A549 (cell line): Measurements from ENCODE around the gene TSSC4. TPM values are rescaled to one million over a fixed set of nuclear protein-coding genes. Genes with fewer than 3 reads are reported as not detected.

Experiments used
- ATAC-seq, 2 experiments: fragments of 200-7000 bp in 1 of 2; fragments of >200 bp in 1 of 2; cut with Nextera tagmentation in 1 of 2; cut with Tn5 transposase in 1 of 2; 3 replicates each; pipeline versions ENCODE4 v1.8.0 to v1.9.1; 2018 to 2020; ENCODE audit warnings: mild to moderate bottlenecking in 1 of 2, moderate library complexity in 1 of 2
- CTCF ChIA-PET: fragments of 300-600 bp; sonication (Branson Sonifier 250); formaldehyde crosslinking; extraction: SDS; loops from one replicate; lab custom pipeline; 2021; ENCODE audit warnings: antibody characterized with exemption, inconsistent platforms; lab: Yijun Ruan, JAX
- POLR2A ChIA-PET: fragments of 350-600 bp; formaldehyde crosslinking; extraction: SDS; loops from one replicate; lab custom pipeline; 2021; ENCODE audit warnings: antibody characterized with exemption, inconsistent platforms; lab: Yijun Ruan, JAX
- DNase-seq, 2 experiments: peaks; one replicate each; pipeline versions ENCODE4 v3.0.0 to v3.0.0-alpha.2; 2011 to 2016; ENCODE audit warnings: low read depth in 1 of 2, low spot score in 1 of 2
- FAIRE-seq: peaks from 2 replicates; lab custom pipeline; 2011; peaks lifted over from hg19 to GRCh38; lab: Jason Lieb, UNC
- H3K27ac ChIP-seq, 2 experiments: fragments of >200 bp; sonication (Bioruptor Twin); formaldehyde crosslinking; 3 replicates each; pipeline ENCODE4 v1.5.1; 2016 to 2017
- H3K4me1 ChIP-seq: fragments of >200 bp; sonication (Bioruptor Twin); formaldehyde crosslinking; 3 replicates; pipeline ENCODE4 v1.6.1; 2016
- H3K4me2 ChIP-seq: fragments of >200 bp; sonication (Bioruptor Twin); formaldehyde crosslinking; 3 replicates; pipeline ENCODE4 v1.6.1; 2016
- H3K4me3 ChIP-seq: fragments of >200 bp; sonication (Bioruptor Twin); formaldehyde crosslinking; 3 replicates; pipeline ENCODE4 v1.5.1; 2016
- H3K9me3 ChIP-seq: fragments of >200 bp; sonication (Bioruptor Twin); formaldehyde crosslinking; 3 replicates; pipeline ENCODE4 v1.6.1; 2016
- FOSL2 ChIP-seq, 2 experiments: fragments of 450-650 bp in 1 of 2; fragments of >200 bp in 1 of 2; sonication (Bioruptor Twin) in 1 of 2; formaldehyde crosslinking; IDR thresholded peaks; 2 replicates each; pipeline versions ENCODE4 v1.5.0 to v1.6.1; 2016 to 2020; ENCODE audit warnings: mild to moderate bottlenecking in 1 of 2, moderate library complexity in 1 of 2
- FOXS1 ChIP-seq: fragments of 250-450 bp; sonication (Bioruptor Pico); IDR thresholded peaks from 2 replicates; pipeline ENCODE4 v1.5.0; 2020; ENCODE audit warnings: mild to moderate bottlenecking, moderate library complexity
- HEYL ChIP-seq: fragments of 250-450 bp; sonication (Bioruptor Pico); IDR thresholded peaks from 2 replicates; pipeline ENCODE4 v1.8.0; 2021; ENCODE audit warnings: mild to moderate bottlenecking, moderate library complexity
- HOXA7 ChIP-seq: fragments of 250-450 bp; sonication (Bioruptor Pico); IDR thresholded peaks from 2 replicates; pipeline ENCODE4 v1.5.0; 2020; ENCODE audit warnings: mild to moderate bottlenecking, moderate library complexity
- HOXB13 ChIP-seq: fragments of 250-450 bp; sonication (Bioruptor Pico); IDR thresholded peaks from 2 replicates; pipeline ENCODE4 v1.5.0; 2020; ENCODE audit warnings: low read depth, mild to moderate bottlenecking, moderate library complexity
- JUNB ChIP-seq: fragments of >200 bp; sonication (Bioruptor Twin); formaldehyde crosslinking; IDR thresholded peaks from 2 replicates; pipeline ENCODE4 v1.6.1; 2016
- MAFK ChIP-seq: fragments of 450-650 bp; IDR thresholded peaks from 2 replicates; pipeline ENCODE4 v1.6.1; 2014; ENCODE audit not compliant: partially characterized antibody
- MYC ChIP-seq: IDR thresholded peaks from 2 replicates; pipeline ENCODE4 v1.6.1; 2012; ENCODE audit warnings: mild to moderate bottlenecking, inconsistent platforms, low read length, improper control_type of control experiment, borderline replicate concordance
- RAD21 ChIP-seq, 2 experiments: fragments of >200 bp in 1 of 2; sonication (Bioruptor Twin) in 1 of 2; formaldehyde crosslinking in 1 of 2; IDR thresholded peaks in 1 of 2; conservative IDR thresholded peaks in 1 of 2; 2 replicates in 1 of 2; 3 replicates in 1 of 2; pipeline ENCODE4 v1.6.1; 2012 to 2018; ENCODE audit warnings: inconsistent platforms in 1 of 2
- RCOR1 ChIP-seq: fragments of 150-350 bp; IDR thresholded peaks from 2 replicates; pipeline ENCODE4 v1.6.1; 2014; ENCODE audit warnings: antibody characterized with exemption, low read length, low read depth
- RFX5 ChIP-seq: fragments of 450-650 bp; IDR thresholded peaks from 2 replicates; pipeline ENCODE4 v1.7.1; 2014; ENCODE audit warnings: antibody characterized with exemption, mild to moderate bottlenecking, moderate library complexity
- TP53 ChIP-seq: fragments of 250-450 bp; sonication (Bioruptor Pico); IDR thresholded peaks from 2 replicates; pipeline ENCODE4 v1.5.0; 2021; ENCODE audit warnings: mild to moderate bottlenecking, moderate library complexity
- WGBS: methylation state at CpG from one replicate; pipeline ENCODE4 v1.1.6; 2017; ENCODE audit errors: missing lambda C conversion rate; 5-methylcytosine and 5-hydroxymethylcytosine counted together
- polyA plus RNA-seq, 4 experiments: library from polyadenylated mRNA; depleted of rRNA in 3 of 4; stranded (reverse); fragments of >200 nt; fragmentation: RNase III in 1 of 4; extraction: RNeasy Plus Mini Kit Qiagen cat#74134 plus additional on column Dnase treatment in 1 of 4; gene quantifications; 2 replicates in 3 of 4; 3 replicates in 1 of 4; pipeline ENCODE4 v1.2.3, GENCODE V29; 2011 to 2017
- TF ChIP-seq, protein P1 (sequence below): fragments of >200 bp; sonication (Bioruptor Twin); formaldehyde crosslinking; IDR thresholded peaks from 3 replicates; pipeline ENCODE4 v1.6.1; 2016
- TF ChIP-seq, protein P2 (sequence below): fragments of 200-600 bp; sonication (generic); IDR thresholded peaks from 2 replicates; pipeline ENCODE4 v1.6.1; 2016; ENCODE audit warnings: antibody characterized with exemption, mild to moderate bottlenecking, moderate library complexity
- TF ChIP-seq, protein P3 (sequence below): fragments of 250-450 bp; sonication (Bioruptor Pico); IDR thresholded peaks from 2 replicates; pipeline ENCODE4 v1.5.0; 2021; ENCODE audit warnings: mild to moderate bottlenecking, moderate library complexity, borderline replicate concordance
- TF ChIP-seq, protein P4 (sequence below): fragments of 450-650 bp; IDR thresholded peaks from 2 replicates; pipeline ENCODE4 v1.6.1; 2014; ENCODE audit warnings: antibody characterized with exemption
- TF ChIP-seq, protein P5 (sequence below): fragments of 250-450 bp; sonication (Bioruptor Pico); IDR thresholded peaks from 2 replicates; pipeline ENCODE4 v1.5.0; 2020; ENCODE audit warnings: low read depth, mild to moderate bottlenecking, moderate library complexity
- TF ChIP-seq, protein P6 (sequence below): IDR thresholded peaks from 2 replicates; pipeline ENCODE4 v1.6.1; 2012; ENCODE audit warnings: low read depth, borderline replicate concordance

The TSSC4 gene
- polyA plus RNA-seq, 2 of the 4 experiments (the other 2 are of a cell fraction): 21.8 to 45.5 TPM

DNA sequence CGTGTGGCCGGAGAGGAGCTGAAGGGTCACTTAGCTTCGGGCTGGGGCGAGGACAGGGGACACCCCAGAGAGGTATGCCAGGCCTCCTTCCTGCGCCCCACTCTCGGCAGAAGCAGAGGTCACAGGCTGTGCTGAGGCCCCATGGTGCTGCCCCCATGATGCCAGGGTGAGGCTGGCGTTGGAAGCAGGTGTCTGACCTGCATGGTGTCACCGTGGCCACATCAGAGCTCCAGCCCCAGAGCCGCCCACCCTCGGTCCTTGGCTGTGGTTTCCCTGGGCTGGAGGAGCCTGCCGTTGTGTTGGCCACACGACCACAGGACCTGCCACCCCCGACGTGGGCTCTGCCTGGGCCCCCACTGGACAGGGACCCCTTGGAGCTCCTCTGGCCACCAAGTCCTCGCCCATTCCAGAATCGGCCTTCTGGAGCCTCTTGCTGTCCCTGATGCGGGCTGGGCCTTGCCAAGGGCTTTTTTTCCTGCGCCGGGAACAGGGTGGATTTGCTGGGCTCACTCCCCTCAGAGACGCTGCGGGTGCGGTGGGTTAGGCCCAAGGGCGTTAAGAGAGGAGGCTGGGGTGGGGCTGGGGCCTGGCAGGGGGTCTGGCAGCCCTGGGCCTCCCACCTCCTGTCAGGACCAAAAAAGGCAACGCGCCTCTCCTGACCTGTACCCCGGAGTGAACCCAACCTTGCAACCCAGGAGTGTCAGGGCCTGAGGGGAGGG lies 8.2 kb upstream of the TSSC4 start:
- TF ChIP-seq FOXS1 (CRISPR knock-in tag) (no peak), JUNB (no peak), HOXB13 (no peak), RCOR1 (no peak)
- TF ChIP-seq, protein P1, sequence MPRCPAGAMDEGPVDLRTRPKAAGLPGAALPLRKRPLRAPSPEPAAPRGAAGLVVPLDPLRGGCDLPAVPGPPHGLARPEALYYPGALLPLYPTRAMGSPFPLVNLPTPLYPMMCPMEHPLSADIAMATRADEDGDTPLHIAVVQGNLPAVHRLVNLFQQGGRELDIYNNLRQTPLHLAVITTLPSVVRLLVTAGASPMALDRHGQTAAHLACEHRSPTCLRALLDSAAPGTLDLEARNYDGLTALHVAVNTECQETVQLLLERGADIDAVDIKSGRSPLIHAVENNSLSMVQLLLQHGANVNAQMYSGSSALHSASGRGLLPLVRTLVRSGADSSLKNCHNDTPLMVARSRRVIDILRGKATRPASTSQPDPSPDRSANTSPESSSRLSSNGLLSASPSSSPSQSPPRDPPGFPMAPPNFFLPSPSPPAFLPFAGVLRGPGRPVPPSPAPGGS: no peak
- TF ChIP-seq, protein P2, sequence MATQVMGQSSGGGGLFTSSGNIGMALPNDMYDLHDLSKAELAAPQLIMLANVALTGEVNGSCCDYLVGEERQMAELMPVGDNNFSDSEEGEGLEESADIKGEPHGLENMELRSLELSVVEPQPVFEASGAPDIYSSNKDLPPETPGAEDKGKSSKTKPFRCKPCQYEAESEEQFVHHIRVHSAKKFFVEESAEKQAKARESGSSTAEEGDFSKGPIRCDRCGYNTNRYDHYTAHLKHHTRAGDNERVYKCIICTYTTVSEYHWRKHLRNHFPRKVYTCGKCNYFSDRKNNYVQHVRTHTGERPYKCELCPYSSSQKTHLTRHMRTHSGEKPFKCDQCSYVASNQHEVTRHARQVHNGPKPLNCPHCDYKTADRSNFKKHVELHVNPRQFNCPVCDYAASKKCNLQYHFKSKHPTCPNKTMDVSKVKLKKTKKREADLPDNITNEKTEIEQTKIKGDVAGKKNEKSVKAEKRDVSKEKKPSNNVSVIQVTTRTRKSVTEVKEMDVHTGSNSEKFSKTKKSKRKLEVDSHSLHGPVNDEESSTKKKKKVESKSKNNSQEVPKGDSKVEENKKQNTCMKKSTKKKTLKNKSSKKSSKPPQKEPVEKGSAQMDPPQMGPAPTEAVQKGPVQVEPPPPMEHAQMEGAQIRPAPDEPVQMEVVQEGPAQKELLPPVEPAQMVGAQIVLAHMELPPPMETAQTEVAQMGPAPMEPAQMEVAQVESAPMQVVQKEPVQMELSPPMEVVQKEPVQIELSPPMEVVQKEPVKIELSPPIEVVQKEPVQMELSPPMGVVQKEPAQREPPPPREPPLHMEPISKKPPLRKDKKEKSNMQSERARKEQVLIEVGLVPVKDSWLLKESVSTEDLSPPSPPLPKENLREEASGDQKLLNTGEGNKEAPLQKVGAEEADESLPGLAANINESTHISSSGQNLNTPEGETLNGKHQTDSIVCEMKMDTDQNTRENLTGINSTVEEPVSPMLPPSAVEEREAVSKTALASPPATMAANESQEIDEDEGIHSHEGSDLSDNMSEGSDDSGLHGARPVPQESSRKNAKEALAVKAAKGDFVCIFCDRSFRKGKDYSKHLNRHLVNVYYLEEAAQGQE: no peak
- Histone ChIP-seq H3K27ac (no peak overlapping the region), H3K9me3 (no peaks in the 10 kb centered on the region), H3K4me1 (peaks cover 24% of the 10 kb centered on the region), H3K4me2 (no peak overlapping the region), H3K4me3 (no peak overlapping the region)
- 90% methylated on average over 12 of the region's 26 CpGs for WGBS
- FAIRE-seq (no peak), ATAC-seq (no peak), DNase-seq (no peak)
- ChIA-PET POLR2A (interaction anchor here (2.7 kb wide), 1 partner anchor 15 kb away, joined by 8 read pairs; the partner anchor contains the start of gene CD81), CTCF (interaction anchor here (2.1 to 3.7 kb wide), 3 partner anchors 8 to 87 kb away, joined by 5 to 16 read pairs (median 16); partner anchors contain the start of gene TSSC4)

DNA sequence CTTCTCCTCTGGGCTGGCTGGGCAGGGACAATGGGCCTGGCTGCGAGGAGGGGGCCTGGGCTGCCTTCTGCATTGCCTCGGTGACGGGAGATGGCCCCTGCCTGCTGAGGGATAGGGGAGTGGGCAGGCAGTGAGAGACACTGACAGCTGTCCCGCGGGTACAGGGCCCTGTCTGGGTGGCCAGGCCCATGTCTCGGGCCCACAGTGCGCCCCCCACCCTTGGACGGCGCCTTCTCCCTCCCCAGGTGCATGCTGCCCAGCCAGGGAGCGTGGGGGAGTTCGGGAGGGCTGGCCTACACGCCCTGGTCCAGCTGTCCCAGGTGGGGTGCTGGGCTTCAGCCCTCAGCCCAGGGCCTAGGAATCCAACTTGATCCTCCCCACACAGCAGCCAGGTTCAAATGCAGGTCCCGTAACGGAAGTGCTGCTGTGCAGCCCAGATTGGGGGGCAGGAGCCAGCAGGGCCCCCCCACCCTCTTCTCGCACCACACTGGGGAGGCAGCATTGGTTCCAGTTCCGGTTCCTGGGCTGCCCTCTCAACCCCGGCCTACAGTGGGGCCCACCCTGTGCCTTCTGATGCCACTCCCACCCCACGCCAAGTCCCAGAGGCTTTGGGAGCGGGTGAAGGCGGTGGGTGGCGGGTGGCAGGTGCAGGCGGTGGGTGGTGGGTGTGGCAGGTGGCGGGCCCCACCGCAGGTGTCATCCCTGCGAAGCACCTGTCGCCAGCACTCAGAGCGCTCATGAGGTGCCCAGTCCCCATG lies 7.3 kb upstream of the TSSC4 start:
- no peaks in the 10 kb centered on the region for H3K9me3 ChIP-seq
- no peak for DNase-seq
- WGBS: 95% methylated on average over 17 of the region's 27 CpGs
- H3K27ac ChIP-seq: no peak overlapping the region
- POLR2A ChIA-PET: no interaction called here
- H3K4me2 ChIP-seq: no peak overlapping the region
- no peak for ATAC-seq
- CTCF ChIA-PET: interaction anchor here (1.2 to 3.7 kb wide), 4 partner anchors 7 to 88 kb away, joined by 3 to 16 read pairs (median 10); partner anchors contain the start of gene TSSC4
- TF ChIP-seq, protein P3, sequence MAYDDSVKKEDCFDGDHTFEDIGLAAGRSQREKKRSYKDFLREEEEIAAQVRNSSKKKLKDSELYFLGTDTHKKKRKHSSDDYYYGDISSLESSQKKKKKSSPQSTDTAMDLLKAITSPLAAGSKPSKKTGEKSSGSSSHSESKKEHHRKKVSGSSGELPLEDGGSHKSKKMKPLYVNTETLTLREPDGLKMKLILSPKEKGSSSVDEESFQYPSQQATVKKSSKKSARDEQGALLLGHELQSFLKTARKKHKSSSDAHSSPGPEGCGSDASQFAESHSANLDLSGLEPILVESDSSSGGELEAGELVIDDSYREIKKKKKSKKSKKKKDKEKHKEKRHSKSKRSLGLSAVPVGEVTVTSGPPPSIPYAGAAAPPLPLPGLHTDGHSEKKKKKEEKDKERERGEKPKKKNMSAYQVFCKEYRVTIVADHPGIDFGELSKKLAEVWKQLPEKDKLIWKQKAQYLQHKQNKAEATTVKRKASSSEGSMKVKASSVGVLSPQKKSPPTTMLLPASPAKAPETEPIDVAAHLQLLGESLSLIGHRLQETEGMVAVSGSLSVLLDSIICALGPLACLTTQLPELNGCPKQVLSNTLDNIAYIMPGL: no peak
- TF ChIP-seq TP53: no peak
- TF ChIP-seq, all 56 proteins: peak for 0
- Histone ChIP-seq H3K4me3 (no peak overlapping the region), H3K4me1 (peaks cover 24% of the 10 kb centered on the region)
- no peak for FAIRE-seq

DNA sequence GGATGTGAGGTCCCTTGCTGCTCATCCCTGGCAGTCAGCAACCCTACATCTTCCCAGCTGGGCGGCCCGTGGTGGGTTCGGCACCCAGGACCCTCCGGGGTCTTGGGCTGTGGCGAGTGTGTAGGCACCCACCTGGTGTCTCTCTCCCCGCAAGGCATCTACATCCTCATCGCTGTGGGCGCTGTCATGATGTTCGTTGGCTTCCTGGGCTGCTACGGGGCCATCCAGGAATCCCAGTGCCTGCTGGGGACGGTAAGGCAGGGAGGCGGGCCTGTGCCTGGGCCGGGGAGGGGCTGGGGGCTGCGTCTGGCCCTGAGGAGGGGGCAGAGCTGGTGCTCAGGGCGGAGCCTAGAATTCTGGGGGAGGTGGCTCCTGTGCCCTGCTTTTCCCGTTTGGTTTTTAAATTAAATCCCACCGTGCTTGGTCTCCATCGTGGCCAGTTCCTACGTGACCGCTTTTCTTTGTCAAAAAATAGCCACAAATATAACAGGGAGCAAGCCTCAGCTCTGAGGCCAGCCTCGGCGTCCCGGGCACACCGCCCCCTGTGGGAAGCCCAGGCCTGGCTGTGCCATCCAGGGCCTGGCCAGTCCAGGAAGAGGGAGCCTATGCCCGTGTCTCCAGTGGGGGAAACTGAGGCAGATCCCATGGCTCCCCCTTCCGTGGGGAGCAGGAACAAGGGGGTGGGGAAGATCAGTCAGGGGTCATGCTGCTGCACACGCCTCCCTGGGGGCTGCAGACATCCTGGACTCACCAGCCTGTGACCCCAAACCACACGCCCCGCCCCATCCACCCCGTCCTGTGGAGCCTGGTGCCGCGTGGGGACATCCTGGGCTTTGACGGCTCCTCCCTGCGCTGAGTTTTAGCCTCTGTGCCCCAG lies 6.4 kb upstream of the TSSC4 start:
- CTCF ChIA-PET: interaction anchor here (1.2 kb wide), 1 partner anchor 86 kb away, joined by 3 read pairs; no protein-coding TSS in a partner anchor
- TF ChIP-seq RAD21 (conservative IDR thresholded peaks at IDR 0.05 in 1 of 2, IDR thresholded peaks at IDR 0.05 in 1 of 2) (no peak), FOSL2 (IDR thresholded peaks at IDR 0.05) (no peak), FOSL2 (CRISPR knock-in tag; IDR thresholded peaks at IDR 0.05) (no peak), MYC (no peak), HOXB13 (no peak), HEYL (no peak), RFX5 (no peak), MAFK (no peak), HOXA7 (no peak)
- TF ChIP-seq, protein P4, sequence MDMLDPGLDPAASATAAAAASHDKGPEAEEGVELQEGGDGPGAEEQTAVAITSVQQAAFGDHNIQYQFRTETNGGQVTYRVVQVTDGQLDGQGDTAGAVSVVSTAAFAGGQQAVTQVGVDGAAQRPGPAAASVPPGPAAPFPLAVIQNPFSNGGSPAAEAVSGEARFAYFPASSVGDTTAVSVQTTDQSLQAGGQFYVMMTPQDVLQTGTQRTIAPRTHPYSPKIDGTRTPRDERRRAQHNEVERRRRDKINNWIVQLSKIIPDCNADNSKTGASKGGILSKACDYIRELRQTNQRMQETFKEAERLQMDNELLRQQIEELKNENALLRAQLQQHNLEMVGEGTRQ: no peak
- TF ChIP-seq, protein P5, sequence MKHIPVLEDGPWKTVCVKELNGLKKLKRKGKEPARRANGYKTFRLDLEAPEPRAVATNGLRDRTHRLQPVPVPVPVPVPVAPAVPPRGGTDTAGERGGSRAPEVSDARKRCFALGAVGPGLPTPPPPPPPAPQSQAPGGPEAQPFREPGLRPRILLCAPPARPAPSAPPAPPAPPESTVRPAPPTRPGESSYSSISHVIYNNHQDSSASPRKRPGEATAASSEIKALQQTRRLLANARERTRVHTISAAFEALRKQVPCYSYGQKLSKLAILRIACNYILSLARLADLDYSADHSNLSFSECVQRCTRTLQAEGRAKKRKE (CRISPR knock-in tag): no peak
- TF ChIP-seq, protein P6, sequence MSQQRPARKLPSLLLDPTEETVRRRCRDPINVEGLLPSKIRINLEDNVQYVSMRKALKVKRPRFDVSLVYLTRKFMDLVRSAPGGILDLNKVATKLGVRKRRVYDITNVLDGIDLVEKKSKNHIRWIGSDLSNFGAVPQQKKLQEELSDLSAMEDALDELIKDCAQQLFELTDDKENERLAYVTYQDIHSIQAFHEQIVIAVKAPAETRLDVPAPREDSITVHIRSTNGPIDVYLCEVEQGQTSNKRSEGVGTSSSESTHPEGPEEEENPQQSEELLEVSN: no peak

More for the DNA sequence above, 6.4 kb upstream of the TSSC4 start:
- Histone ChIP-seq H3K4me1 (peaks cover 27% of the 10 kb centered on the region), H3K4me2 (no peak overlapping the region), H3K9me3 (no peaks in the 10 kb centered on the region), H3K27ac (no peak overlapping the region), H3K4me3 (no peak overlapping the region)
- POLR2A ChIA-PET: no interaction called here
- FAIRE-seq (no peak), ATAC-seq (no peak), DNase-seq (no peak)
- WGBS: 87% methylated on average over 23 of the region's 34 CpGs
